Vagina (tissue), 2 donors: Measurements from ENCODE around the gene S100A8.

Experiments
- CTCF ChIP-seq, 3 experiments: fragments of 450-650 bp in 2 of 3; fragments of 200-600 bp in 1 of 3; sonication (generic) in 1 of 3; IDR thresholded peaks; one replicate each; pipeline ENCODE4 v1.5.1; 2017 to 2019; ENCODE audit warnings: antibody characterized with exemption in 3 of 3, mild to moderate bottlenecking in 2 of 3, moderate library complexity in 2 of 3
- POLR2A ChIP-seq, 2 donors: fragments of 450-650 bp; IDR thresholded peaks; one replicate each; pipeline ENCODE4 v1.6.1; 2017; ENCODE audit warnings: antibody characterized with exemption in 2 of 2, mild to moderate bottlenecking in 2 of 2, moderate library complexity in 2 of 2
- POLR2AphosphoS5 ChIP-seq, 2 donors: sonication (generic); formaldehyde crosslinking; IDR thresholded peaks; one replicate each; pipeline ENCODE4 v1.9.0; 2017; ENCODE audit warnings: antibody characterized with exemption in 2 of 2, mild to moderate bottlenecking in 2 of 2, low read depth in 1 of 2; ENCODE audit not compliant: insufficient read depth in 1 of 2

- TF ChIP-seq POLR2A (IDR thresholded peaks at IDR 0.05) (no peak), CTCF (IDR thresholded peaks at IDR 0.05) (no peak), POLR2AphosphoS5 (IDR thresholded peaks at IDR 0.05; ENCODE audit: insufficient read depth in 1 of 2, low read depth in 1 of 2) (no peak)
Observed at GRCh38 chr1:153392258-153392657, 1.4 kb upstream of the S100A8 start.
